ENCODE results near the gene ZNF524. TPM values are rescaled to one million over a fixed set of nuclear protein-coding genes. Genes with fewer than 3 reads are reported as not detected.

Gene ZNF524
- total RNA-seq, 3 donors from 2014 or later = 25.5 to 27.1 (median 26.5) TPM

DNA sequence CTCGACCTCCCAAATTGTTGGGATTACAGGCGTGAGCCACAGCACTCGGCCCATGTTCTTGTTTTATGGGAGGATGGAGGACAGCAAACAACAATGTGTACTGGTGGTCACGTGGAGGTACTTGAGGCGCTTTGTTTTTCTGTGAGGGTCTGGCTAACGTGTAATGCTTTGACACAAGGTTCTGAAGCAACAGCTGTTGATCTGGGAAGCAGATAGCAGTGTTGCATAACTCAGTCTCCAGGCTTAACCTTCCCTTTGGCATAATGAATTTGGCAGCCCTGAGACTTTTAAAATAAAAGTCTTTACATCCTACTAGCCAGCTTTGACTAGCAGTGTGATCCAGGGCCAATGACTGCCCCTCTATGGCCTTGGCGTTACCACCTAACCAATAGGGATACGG lies 33.8 kb downstream of the ZNF524 start:
- TF ChIP-seq, protein P1, sequence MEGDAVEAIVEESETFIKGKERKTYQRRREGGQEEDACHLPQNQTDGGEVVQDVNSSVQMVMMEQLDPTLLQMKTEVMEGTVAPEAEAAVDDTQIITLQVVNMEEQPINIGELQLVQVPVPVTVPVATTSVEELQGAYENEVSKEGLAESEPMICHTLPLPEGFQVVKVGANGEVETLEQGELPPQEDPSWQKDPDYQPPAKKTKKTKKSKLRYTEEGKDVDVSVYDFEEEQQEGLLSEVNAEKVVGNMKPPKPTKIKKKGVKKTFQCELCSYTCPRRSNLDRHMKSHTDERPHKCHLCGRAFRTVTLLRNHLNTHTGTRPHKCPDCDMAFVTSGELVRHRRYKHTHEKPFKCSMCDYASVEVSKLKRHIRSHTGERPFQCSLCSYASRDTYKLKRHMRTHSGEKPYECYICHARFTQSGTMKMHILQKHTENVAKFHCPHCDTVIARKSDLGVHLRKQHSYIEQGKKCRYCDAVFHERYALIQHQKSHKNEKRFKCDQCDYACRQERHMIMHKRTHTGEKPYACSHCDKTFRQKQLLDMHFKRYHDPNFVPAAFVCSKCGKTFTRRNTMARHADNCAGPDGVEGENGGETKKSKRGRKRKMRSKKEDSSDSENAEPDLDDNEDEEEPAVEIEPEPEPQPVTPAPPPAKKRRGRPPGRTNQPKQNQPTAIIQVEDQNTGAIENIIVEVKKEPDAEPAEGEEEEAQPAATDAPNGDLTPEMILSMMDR (IDR thresholded peaks at IDR 0.05) = no peak
- no peak overlapping the region for H3K4me3 ChIP-seq
- DNase-seq (peak in 1 of 3 donors; percentile 4), ATAC-seq (no peak)
- no peaks in the 10 kb centered on the region for H3K36me3 ChIP-seq (ENCODE audit: low read depth)
- intact Hi-C loops (cut with DNase I, micrococcal nuclease) = no loop called here
- no peaks in the 10 kb centered on the region for H3K9me3 ChIP-seq
- H3K4me1 ChIP-seq (ENCODE audit: low read depth) = peaks cover 16% of the 10 kb centered on the region

DNA sequence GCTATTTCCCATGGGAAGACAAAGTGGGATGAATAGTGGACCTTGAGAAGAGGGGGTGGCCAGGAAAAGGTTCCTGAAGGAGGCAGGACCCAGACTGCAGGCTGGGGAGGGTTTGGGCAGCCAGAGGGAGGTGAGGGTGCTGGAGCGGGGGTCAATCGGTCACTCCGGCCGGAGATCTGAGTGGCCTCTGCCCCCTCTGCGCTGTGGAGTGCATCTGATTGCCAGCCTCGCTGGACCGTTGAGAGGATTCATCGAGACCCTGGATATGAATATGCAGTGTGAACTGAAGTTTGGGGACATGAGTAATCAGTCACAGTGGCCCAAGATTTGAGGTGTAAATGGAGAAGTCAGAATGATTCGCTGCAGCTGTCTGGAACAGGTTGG lies 35.2 kb downstream of the ZNF524 start:
- Histone ChIP-seq H3K4me1 (ENCODE audit: low read depth) (peaks cover 24% of the 10 kb centered on the region), H3K9me3 (no peaks in the 10 kb centered on the region), H3K36me3 (ENCODE audit: low read depth) (no peaks in the 10 kb centered on the region), H3K4me3 (peak overlapping the region; percentile 76)
- ATAC-seq (no peak), DNase-seq (peak in 2 of 3 donors; percentile 48 to 54)
- intact Hi-C loops (cut with DNase I, micrococcal nuclease) = no loop called here
- TF ChIP-seq, protein P1 (IDR thresholded peaks at IDR 0.05) = no peak

DNA sequence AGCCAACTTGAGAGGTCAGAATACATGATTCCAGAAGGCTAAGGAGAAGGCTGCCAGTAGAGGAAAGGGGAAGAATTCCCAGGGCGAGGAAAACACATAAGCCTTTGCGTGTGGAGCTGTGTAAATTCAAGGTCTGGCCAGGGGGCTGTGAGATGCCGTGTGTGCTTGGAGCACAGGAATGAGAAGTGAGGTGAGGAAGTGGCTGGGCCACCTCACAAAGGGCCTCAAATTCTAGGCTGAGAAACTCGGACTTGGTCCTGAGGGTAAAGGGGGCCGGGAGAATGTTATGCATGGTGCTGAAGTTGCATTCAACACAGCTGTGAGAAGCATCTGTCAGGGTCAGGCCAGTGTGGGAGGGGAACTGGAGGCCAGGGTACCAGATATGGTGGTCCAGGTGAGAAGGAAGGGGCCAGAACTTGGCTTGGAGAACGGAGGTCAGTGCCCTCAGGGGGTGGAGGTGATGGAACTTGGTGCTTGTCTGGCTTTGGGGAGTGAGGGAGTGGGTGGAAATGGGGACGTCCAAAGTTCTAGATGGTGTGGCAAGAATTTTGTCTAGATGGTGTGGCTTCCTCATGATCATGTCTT lies 35.9 kb downstream of the ZNF524 start:
- peaks cover 25% of the 10 kb centered on the region for H3K4me1 ChIP-seq (ENCODE audit: low read depth)
- DNase-seq (peak in 1 of 3 donors; percentile 31), ATAC-seq (no peak)
- intact Hi-C loops (cut with DNase I, micrococcal nuclease) = no loop called here
- H3K36me3 ChIP-seq (ENCODE audit: low read depth) = no peaks in the 10 kb centered on the region
- TF ChIP-seq, protein P1 (IDR thresholded peaks at IDR 0.05) = no peak
- no peaks in the 10 kb centered on the region for H3K9me3 ChIP-seq
- no peak overlapping the region for H3K4me3 ChIP-seq

DNA sequence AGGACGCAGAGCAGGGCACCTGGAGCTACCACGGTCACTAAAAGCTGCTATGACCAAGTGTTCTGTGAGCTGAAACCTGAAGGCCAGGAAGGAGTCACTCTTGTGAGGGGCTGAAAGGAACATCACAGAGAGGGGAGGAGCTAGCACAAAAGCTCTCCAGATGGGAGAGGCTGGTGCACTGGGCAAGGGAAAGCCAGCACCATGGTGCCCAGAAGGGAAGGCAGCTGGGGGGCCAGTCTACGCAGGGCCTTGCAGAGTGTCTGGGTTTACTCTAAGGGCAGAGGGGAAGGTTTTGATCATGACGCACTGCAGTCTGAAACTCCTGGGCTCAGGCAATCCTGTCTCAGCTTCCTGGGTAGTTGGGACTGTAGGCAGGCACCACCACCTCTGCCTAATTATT lies 36.6 kb downstream of the ZNF524 start:
- H3K9me3 ChIP-seq = no peaks in the 10 kb centered on the region
- H3K4me3 ChIP-seq = no peak overlapping the region
- peak in 1 of 3 donors; percentile 17 for DNase-seq
- TF ChIP-seq, protein P1 (IDR thresholded peaks at IDR 0.05) = no peak
- H3K36me3 ChIP-seq (ENCODE audit: low read depth) = no peaks in the 10 kb centered on the region
- intact Hi-C loops (cut with DNase I, micrococcal nuclease) = no loop called here
- H3K4me1 ChIP-seq (ENCODE audit: low read depth) = peaks cover 25% of the 10 kb centered on the region
- no peak for ATAC-seq

DNA sequence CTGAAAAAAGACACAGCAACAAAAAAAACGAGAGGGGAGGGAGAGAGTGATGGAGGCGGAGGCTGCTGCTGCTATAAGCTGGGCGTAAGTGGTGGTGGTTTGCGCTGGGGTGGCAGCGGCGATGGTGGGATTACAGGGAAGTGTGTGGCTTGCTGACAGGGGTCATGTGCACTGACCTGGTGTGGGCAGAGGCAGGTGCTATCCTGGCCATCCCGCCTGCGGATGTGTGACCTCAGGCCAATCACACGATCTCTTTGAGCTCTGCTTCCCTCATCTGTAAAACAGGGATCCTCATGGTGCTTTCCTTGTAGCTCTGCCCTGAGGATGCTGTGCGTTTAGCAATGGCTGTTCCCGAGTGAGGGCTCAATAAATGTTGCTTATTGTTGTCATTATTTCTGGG lies 37.4 kb downstream of the ZNF524 start:
- peaks cover 30% of the 10 kb centered on the region for H3K4me1 ChIP-seq (ENCODE audit: low read depth)
- DNase-seq (peak in 1 of 3 donors; percentile 46), ATAC-seq (no peak)
- no peaks in the 10 kb centered on the region for H3K9me3 ChIP-seq
- no peaks in the 10 kb centered on the region for H3K36me3 ChIP-seq (ENCODE audit: low read depth)
- no peak overlapping the region for H3K4me3 ChIP-seq
- intact Hi-C loops (cut with DNase I, micrococcal nuclease) = no loop called here
- TF ChIP-seq, protein P1 (IDR thresholded peaks at IDR 0.05) = no peak

All from mucosa of descending colon (tissue), 3 donors.